ENCODE results near the gene ELP4.

The ELP4 gene

DNA sequence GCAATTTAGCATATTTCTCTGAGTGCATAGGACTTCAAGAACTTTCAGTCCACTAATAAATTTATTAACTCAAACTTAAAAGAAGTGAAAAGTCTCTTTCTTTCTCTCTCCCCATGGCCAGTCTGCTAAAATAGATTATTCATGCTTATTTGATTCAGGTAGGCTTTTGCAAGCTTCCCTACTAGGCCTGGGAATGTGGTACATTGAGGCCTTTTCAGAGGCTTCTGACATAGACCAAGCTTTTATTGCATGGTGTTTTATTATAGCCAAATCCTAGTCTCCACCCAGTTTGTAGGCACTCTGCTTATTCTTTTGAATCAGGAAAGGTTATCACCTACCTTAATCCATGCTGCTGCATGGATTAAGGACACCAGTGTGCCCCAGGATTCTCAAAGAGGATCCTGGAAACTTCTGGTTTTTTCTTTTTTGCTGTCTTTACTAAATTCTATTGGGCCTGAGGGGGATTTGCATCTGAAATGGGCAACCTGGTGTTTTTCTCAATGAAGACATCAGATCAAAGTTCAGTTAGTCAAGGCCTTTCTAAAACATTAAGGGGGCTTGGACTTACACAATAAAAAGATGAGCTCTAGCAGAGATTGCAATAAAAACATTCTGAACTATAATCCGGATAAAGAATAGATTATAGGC lies 92.2 kb downstream of the ELP4 start:
- Histone ChIP-seq H2AK5ac (ENCODE audit: low read length, severe bottlenecking) (no peak overlapping the region), H3K36me3 (ENCODE audit: control insufficient read depth in 1 of 2, insufficient read depth in 2 of 2, low read depth in 1 of 2, low read length in 2 of 2) (no peaks in the 10 kb centered on the region), H3K4ac (ENCODE audit: low read depth in 1 of 2, low read length in 2 of 2) (no peak overlapping the region), H4K8ac (ENCODE audit: low read length) (no peak overlapping the region), H3K14ac (ENCODE audit: low read length in 2 of 2) (no peak overlapping the region), H3K27me3 (ENCODE audit: control insufficient read depth in 1 of 2, insufficient read depth in 1 of 2, low read length in 2 of 2) (no peaks in the 10 kb centered on the region), H3K4me2 (ENCODE audit: low read length, poor library complexity, severe bottlenecking) (no peak overlapping the region), H4K91ac (ENCODE audit: low read length) (no peak overlapping the region), H2BK15ac (ENCODE audit: low read depth, poor library complexity, severe bottlenecking) (no peak overlapping the region), H3K18ac (ENCODE audit: low read depth in 1 of 2, low read length in 2 of 2) (no peak overlapping the region), H3K79me1 (replicated peaks; ENCODE audit: low read length, poor library complexity, severe bottlenecking) (no peaks in the 10 kb centered on the region), H3K9ac (ENCODE audit: low read length) (no peak overlapping the region), H3K27ac (ENCODE audit: low read length, poor library complexity, severe bottlenecking) (no peak overlapping the region), H2BK120ac (ENCODE audit: low read depth, low read length) (no peak overlapping the region), H3K4me3 (ENCODE audit: insufficient read depth in 1 of 2, low read depth in 1 of 2, low read length in 2 of 2) (no peak overlapping the region), H2BK12ac (ENCODE audit: low read length in 2 of 2) (no peak overlapping the region), H3K4me1 (ENCODE audit: control insufficient read depth, insufficient read depth, low read depth, low read length) (no peaks in the 10 kb centered on the region), H2AFZ (ENCODE audit: low read depth, low read length) (no peak overlapping the region), H3K23ac (ENCODE audit: low read length in 2 of 2) (no peak overlapping the region), H2BK5ac (ENCODE audit: low read depth, low read length, poor library complexity, severe bottlenecking) (no peak overlapping the region), H3K9me3 (ENCODE audit: control insufficient read depth, low read length) (no peaks in the 10 kb centered on the region)
- DNase-seq = no peak
- no CpG with 5 or more reads among the region's 1 CpG for WGBS

DNA sequence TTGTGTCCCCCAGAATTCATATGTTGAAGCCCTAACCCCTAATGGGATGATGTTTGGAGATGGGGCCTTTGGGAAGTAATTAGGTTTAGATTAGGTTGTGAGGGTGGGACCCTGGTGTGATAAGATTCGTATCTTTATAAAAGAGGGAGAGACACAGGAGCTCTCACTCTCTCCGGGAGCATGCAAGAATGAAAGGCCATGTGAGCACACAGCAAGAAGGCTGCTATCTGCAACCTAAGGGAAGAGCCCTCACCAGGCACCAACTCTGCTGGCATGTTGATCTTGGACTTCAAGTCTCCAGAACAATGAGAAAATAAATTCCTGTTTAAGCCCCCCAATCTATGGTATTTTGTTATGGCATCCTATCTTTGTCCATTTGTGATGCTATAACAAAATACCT lies 97.3 kb downstream of the ELP4 start:
- Histone ChIP-seq H3K4me2 (ENCODE audit: low read length, poor library complexity, severe bottlenecking) (no peak overlapping the region), H3K4me3 (ENCODE audit: insufficient read depth in 1 of 2, low read depth in 1 of 2, low read length in 2 of 2) (no peak overlapping the region), H4K8ac (ENCODE audit: low read length) (no peak overlapping the region), H3K36me3 (ENCODE audit: control insufficient read depth in 1 of 2, insufficient read depth in 2 of 2, low read depth in 1 of 2, low read length in 2 of 2) (no peaks in the 10 kb centered on the region), H4K91ac (ENCODE audit: low read length) (no peak overlapping the region), H3K4me1 (ENCODE audit: control insufficient read depth, insufficient read depth, low read depth, low read length) (no peaks in the 10 kb centered on the region), H2BK120ac (ENCODE audit: low read depth, low read length) (no peak overlapping the region), H3K18ac (ENCODE audit: low read depth in 1 of 2, low read length in 2 of 2) (no peak overlapping the region), H2BK12ac (ENCODE audit: low read length in 2 of 2) (no peak overlapping the region), H3K27ac (ENCODE audit: low read length, poor library complexity, severe bottlenecking) (no peak overlapping the region), H3K79me1 (replicated peaks; ENCODE audit: low read length, poor library complexity, severe bottlenecking) (no peaks in the 10 kb centered on the region), H2BK15ac (ENCODE audit: low read depth, poor library complexity, severe bottlenecking) (no peak overlapping the region), H3K27me3 (ENCODE audit: control insufficient read depth in 1 of 2, insufficient read depth in 1 of 2, low read length in 2 of 2) (no peaks in the 10 kb centered on the region), H3K14ac (ENCODE audit: low read length in 2 of 2) (no peak overlapping the region), H3K23ac (ENCODE audit: low read length in 2 of 2) (no peak overlapping the region), H2BK5ac (ENCODE audit: low read depth, low read length, poor library complexity, severe bottlenecking) (no peak overlapping the region), H3K4ac (ENCODE audit: low read depth in 1 of 2, low read length in 2 of 2) (no peak overlapping the region), H3K9me3 (ENCODE audit: control insufficient read depth, low read length) (no peaks in the 10 kb centered on the region), H2AK5ac (ENCODE audit: low read length, severe bottlenecking) (no peak overlapping the region), H3K9ac (ENCODE audit: low read length) (no peak overlapping the region), H2AFZ (ENCODE audit: low read depth, low read length) (no peak overlapping the region)
- WGBS = 81% methylated on average over 2 of the region's 2 CpGs
- no peak for DNase-seq

DNA sequence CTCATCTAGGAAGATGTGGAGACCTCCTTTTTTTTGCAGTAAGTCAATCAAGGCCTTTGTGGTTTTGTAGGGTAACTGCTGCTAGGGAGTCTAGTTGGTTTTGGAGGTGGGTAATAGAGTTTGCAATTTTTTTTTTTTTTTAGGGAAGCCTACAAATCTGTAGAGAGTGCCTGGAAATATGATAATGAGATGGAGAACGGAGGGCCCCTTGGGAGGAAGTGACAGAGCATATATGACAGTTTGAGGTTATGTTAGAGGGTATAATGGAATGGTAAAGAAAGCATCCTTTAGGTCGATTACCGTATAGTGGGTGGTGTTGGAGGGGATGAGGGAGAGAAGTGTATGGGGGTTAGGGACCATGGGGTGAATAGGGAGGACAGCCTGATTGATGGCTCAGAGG lies 98.3 kb downstream of the ELP4 start:
- Histone ChIP-seq H3K4me1 (ENCODE audit: control insufficient read depth, insufficient read depth, low read depth, low read length) (no peaks in the 10 kb centered on the region), H2AFZ (ENCODE audit: low read depth, low read length) (no peak overlapping the region), H3K79me1 (replicated peaks; ENCODE audit: low read length, poor library complexity, severe bottlenecking) (no peaks in the 10 kb centered on the region), H4K8ac (ENCODE audit: low read length) (no peak overlapping the region), H2AK5ac (ENCODE audit: low read length, severe bottlenecking) (no peak overlapping the region), H3K27ac (ENCODE audit: low read length, poor library complexity, severe bottlenecking) (no peak overlapping the region), H2BK120ac (ENCODE audit: low read depth, low read length) (no peak overlapping the region), H3K4me2 (ENCODE audit: low read length, poor library complexity, severe bottlenecking) (no peak overlapping the region), H3K4ac (ENCODE audit: low read depth in 1 of 2, low read length in 2 of 2) (no peak overlapping the region), H3K9me3 (ENCODE audit: control insufficient read depth, low read length) (no peaks in the 10 kb centered on the region), H3K23ac (ENCODE audit: low read length in 2 of 2) (no peak overlapping the region), H3K4me3 (ENCODE audit: insufficient read depth in 1 of 2, low read depth in 1 of 2, low read length in 2 of 2) (no peak overlapping the region), H3K27me3 (ENCODE audit: control insufficient read depth in 1 of 2, insufficient read depth in 1 of 2, low read length in 2 of 2) (no peaks in the 10 kb centered on the region), H2BK5ac (ENCODE audit: low read depth, low read length, poor library complexity, severe bottlenecking) (no peak overlapping the region), H4K91ac (ENCODE audit: low read length) (no peak overlapping the region), H3K36me3 (ENCODE audit: control insufficient read depth in 1 of 2, insufficient read depth in 2 of 2, low read depth in 1 of 2, low read length in 2 of 2) (no peaks in the 10 kb centered on the region), H3K9ac (ENCODE audit: low read length) (no peak overlapping the region), H2BK12ac (ENCODE audit: low read length in 2 of 2) (no peak overlapping the region), H2BK15ac (ENCODE audit: low read depth, poor library complexity, severe bottlenecking) (no peak overlapping the region), H3K14ac (ENCODE audit: low read length in 2 of 2) (no peak overlapping the region), H3K18ac (ENCODE audit: low read depth in 1 of 2, low read length in 2 of 2) (no peak overlapping the region)
- 92% methylated on average over 3 of the region's 3 CpGs for WGBS
- no peak for DNase-seq

DNA sequence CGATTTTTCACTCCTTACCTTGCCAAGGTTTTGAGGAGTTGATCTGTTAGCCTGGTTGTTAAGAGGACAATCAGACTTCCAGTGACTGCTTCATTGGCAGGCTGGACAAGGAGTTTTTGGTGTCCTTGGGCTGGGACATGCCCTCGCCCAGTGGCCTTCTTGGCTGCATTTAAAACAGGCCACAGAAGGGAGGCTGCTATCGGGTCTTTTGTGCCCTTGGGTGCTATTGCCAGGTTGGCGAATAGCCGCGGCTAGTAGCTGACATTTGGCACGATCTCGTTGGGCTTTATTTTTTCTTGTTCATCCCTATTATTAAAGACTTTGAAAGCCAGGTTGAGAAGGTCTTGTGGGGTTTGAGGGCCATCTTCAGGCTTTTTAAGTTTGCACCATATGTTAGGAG lies 99.4 kb downstream of the ELP4 start:
- no peak overlapping the region for H3K9ac ChIP-seq (ENCODE audit: low read length)
- no peaks in the 10 kb centered on the region for H3K9me3 ChIP-seq (ENCODE audit: control insufficient read depth, low read length)
- H3K4ac ChIP-seq (ENCODE audit: low read depth in 1 of 2, low read length in 2 of 2) = no peak overlapping the region
- no peaks in the 10 kb centered on the region for H3K27me3 ChIP-seq (ENCODE audit: control insufficient read depth in 1 of 2, insufficient read depth in 1 of 2, low read length in 2 of 2)
- H2BK5ac ChIP-seq (ENCODE audit: low read depth, low read length, poor library complexity, severe bottlenecking) = no peak overlapping the region
- no peaks in the 10 kb centered on the region for H3K36me3 ChIP-seq (ENCODE audit: control insufficient read depth in 1 of 2, insufficient read depth in 2 of 2, low read depth in 1 of 2, low read length in 2 of 2)
- H4K91ac ChIP-seq (ENCODE audit: low read length) = no peak overlapping the region
- H2BK12ac ChIP-seq (ENCODE audit: low read length in 2 of 2) = no peak overlapping the region
- H3K23ac ChIP-seq (ENCODE audit: low read length in 2 of 2) = no peak overlapping the region
- no peak overlapping the region for H3K27ac ChIP-seq (ENCODE audit: low read length, poor library complexity, severe bottlenecking)
- no peaks in the 10 kb centered on the region for H3K4me1 ChIP-seq (ENCODE audit: control insufficient read depth, insufficient read depth, low read depth, low read length)
- no peaks in the 10 kb centered on the region for H3K79me1 ChIP-seq (replicated peaks; ENCODE audit: low read length, poor library complexity, severe bottlenecking)
- H3K4me3 ChIP-seq (ENCODE audit: insufficient read depth in 1 of 2, low read depth in 1 of 2, low read length in 2 of 2) = no peak overlapping the region
- no peak overlapping the region for H2BK15ac ChIP-seq (ENCODE audit: low read depth, poor library complexity, severe bottlenecking)
- no peak for DNase-seq
- no peak overlapping the region for H3K4me2 ChIP-seq (ENCODE audit: low read length, poor library complexity, severe bottlenecking)
- over 99% methylated on average over 8 of the region's 8 CpGs for WGBS
- H2AK5ac ChIP-seq (ENCODE audit: low read length, severe bottlenecking) = no peak overlapping the region
- no peak overlapping the region for H2BK120ac ChIP-seq (ENCODE audit: low read depth, low read length)
- H2AFZ ChIP-seq (ENCODE audit: low read depth, low read length) = no peak overlapping the region
- no peak overlapping the region for H3K18ac ChIP-seq (ENCODE audit: low read depth in 1 of 2, low read length in 2 of 2)
- no peak overlapping the region for H3K14ac ChIP-seq (ENCODE audit: low read length in 2 of 2)
- H4K8ac ChIP-seq (ENCODE audit: low read length) = no peak overlapping the region

Data from mesenchymal stem cell (in vitro differentiated cells and primary cell).